GM18873 (cell line): Measurements from ENCODE around the gene CCDC122.

Experiments used
- ATAC-seq: cut with Tn5 transposase; IDR thresholded peaks from one replicate; pipeline ENCODE4 v1.9.1; 2021; ENCODE audit warnings: mild to moderate bottlenecking, moderate library complexity, moderate number of reproducible peaks; ENCODE audit not compliant: unreplicated experiment, low FRiP score

Gene CCDC122

GRCh38 chr13:43805071-43805468, 74.5 kb downstream of the CCDC122 start:
- no peak for ATAC-seq

GRCh38 chr13:43804461-43805070, 75.0 kb downstream of the CCDC122 start:
- no peak for ATAC-seq

- ATAC-seq = no peak
Measured at GRCh38 chr13:43802511-43802910, 77.0 kb downstream of the CCDC122 start.

- ATAC-seq = no peak
Measured at GRCh38 chr13:43800828-43801227, 78.7 kb downstream of the CCDC122 start.

GRCh38 chr13:43799191-43799590, 80.3 kb downstream of the CCDC122 start:
- no peak for ATAC-seq

GRCh38 chr13:43797869-43798268, 81.7 kb downstream of the CCDC122 start:
- no peak for ATAC-seq

GRCh38 chr13:43797159-43797558, 82.4 kb downstream of the CCDC122 start:
- no peak for ATAC-seq

GRCh38 chr13:43794416-43794815, 85.1 kb downstream of the CCDC122 start:
- no peak for ATAC-seq

- ATAC-seq = no peak
Measured at GRCh38 chr13:43792076-43792881, 87.3 kb downstream of the CCDC122 start.

GRCh38 chr13:43787997-43788396, 91.5 kb downstream of the CCDC122 start:
- ATAC-seq = no peak

- ATAC-seq = no peak
Measured at GRCh38 chr13:43787518-43787891, 92.0 kb downstream of the CCDC122 start.

- ATAC-seq = no peak
Measured at GRCh38 chr13:43786766-43787517, 92.6 kb downstream of the CCDC122 start, which contains the start of gene ENOX1. Gene ENOX1 (minus strand): TSS chr13:43786972.

GRCh38 chr13:43786472-43786765, 93.1 kb downstream of the CCDC122 start:
- ATAC-seq = no peak
